ENCODE data around the gene VSTM2B. TPM values are rescaled to one million over a fixed set of nuclear protein-coding genes. Genes with fewer than 3 reads are reported as not detected.

VSTM2B gene
- total RNA-seq, 4 donors from 2014 or later = not detected

DNA sequence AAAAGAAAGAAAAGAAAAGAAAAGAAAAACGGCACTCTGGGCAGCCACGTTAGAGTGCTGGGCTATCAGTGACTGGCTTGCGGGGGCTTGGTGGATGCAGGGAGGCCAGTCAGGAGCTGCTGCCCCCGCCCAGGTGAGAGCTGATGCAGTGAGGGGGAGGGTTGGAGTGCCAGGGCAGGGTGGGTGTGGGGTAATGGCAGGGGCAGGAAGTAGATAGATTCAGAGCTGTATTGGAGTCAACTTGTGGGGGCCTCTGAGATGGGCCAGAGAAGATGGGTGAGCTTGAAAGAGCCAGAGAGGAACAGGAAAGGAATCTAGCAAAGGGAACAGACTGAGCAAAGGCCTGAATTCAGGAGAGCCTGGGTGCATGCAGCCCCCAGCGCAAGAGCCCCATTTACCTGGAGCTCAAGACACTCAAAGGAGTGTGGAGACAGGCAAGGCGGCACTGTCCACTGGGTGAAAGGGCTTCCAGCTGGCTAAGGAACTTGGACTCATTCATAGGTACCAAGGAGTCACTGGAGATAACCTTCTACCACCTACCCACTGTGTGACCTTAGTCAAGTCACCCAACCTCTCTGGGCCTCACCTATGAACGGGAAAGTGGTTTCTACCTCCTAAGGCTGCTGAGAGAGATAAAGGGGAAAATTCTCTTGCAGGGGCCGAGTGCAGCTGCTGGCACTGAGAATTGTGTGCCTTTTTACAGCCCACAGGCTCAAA, 20.2 kb downstream of the VSTM2B start:
- Histone ChIP-seq H3K27me3 (no peaks in the 10 kb centered on the region), H3K36me3 (no peaks in the 10 kb centered on the region), H3K4me3 (no peak overlapping the region), H3K27ac (no peak overlapping the region), H3K9me3 (no peaks in the 10 kb centered on the region), H3K4me1 (no peaks in the 10 kb centered on the region)
- intact Hi-C loops (cut with DNase I; ENCODE audit: low total_unique reads) = no loop called here
- peak in 1 of 2 donors; percentile 0 for DNase-seq
- TF ChIP-seq POLR2A (IDR thresholded peaks at IDR 0.05) = no peak
- TF ChIP-seq, protein P1, sequence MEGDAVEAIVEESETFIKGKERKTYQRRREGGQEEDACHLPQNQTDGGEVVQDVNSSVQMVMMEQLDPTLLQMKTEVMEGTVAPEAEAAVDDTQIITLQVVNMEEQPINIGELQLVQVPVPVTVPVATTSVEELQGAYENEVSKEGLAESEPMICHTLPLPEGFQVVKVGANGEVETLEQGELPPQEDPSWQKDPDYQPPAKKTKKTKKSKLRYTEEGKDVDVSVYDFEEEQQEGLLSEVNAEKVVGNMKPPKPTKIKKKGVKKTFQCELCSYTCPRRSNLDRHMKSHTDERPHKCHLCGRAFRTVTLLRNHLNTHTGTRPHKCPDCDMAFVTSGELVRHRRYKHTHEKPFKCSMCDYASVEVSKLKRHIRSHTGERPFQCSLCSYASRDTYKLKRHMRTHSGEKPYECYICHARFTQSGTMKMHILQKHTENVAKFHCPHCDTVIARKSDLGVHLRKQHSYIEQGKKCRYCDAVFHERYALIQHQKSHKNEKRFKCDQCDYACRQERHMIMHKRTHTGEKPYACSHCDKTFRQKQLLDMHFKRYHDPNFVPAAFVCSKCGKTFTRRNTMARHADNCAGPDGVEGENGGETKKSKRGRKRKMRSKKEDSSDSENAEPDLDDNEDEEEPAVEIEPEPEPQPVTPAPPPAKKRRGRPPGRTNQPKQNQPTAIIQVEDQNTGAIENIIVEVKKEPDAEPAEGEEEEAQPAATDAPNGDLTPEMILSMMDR (IDR thresholded peaks at IDR 0.05) = no peak

DNA sequence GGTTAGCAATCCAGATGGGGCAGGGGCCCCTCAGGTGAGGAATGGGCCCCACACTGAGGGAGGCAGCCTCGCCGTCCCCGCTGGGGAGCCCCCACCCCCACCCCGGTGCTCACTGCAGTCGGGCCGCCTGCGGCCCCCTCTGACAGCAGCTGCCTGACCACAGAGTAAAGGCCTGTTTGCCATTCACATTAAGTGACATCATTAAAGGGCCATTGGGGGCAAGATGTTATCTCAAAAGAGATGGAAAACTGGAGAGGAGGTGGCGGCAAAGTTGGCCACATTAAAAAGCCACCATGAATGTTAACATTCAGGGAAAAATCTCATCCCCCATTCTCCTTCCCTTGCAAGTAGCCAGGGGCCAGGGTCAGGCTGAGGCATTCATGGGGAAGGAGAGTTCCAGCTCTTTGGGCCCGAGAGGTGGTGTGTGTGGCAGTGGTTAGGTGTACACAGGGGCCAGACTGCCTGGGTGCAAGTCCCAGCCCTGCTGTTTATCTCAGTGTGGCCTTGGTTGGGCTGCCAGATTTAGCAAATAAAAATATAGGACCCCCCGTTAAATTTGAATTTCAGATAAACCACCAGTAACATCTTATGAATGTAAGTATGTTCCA, 20.9 kb downstream of the VSTM2B start:
- H3K27me3 ChIP-seq = no peaks in the 10 kb centered on the region
- H3K4me3 ChIP-seq = no peak overlapping the region
- no peak for TF ChIP-seq POLR2A (IDR thresholded peaks at IDR 0.05)
- TF ChIP-seq, protein P1 (IDR thresholded peaks at IDR 0.05) = no peak
- H3K9me3 ChIP-seq = no peaks in the 10 kb centered on the region
- intact Hi-C loops (cut with DNase I; ENCODE audit: low total_unique reads) = no loop called here
- H3K36me3 ChIP-seq = no peaks in the 10 kb centered on the region
- no peaks in the 10 kb centered on the region for H3K4me1 ChIP-seq
- peak in 1 of 2 donors; percentile 1 for DNase-seq
- H3K27ac ChIP-seq = no peak overlapping the region

DNA sequence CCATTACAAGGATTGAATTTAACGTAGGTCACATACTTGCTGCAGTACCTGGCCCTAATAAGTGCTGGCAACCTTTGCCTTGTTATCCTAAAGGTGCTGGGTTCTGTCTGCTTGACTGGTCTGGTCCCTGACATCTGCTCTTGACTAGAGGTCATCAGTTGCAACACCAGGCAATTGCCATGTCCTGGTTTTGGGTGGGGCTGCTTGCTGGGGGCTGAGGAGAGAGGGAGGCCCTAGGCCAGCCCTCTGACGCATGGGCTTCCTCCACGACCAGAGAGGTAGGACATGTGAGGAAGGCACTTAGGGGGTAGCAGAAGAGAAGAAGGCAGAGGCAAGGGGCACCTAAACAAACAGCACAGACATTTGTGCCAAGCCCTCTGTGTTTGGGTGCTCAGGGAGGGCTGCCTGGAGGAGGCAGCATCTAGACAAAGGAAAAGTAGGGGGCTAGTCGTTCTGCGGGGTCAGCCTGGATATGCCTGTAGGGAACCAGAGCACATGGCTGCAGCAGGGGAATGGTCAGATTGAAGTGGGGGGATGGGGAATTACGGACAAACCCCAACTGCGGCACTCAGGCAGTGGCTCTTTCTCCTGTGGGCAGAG, 21.7 kb downstream of the VSTM2B start:
- H3K27me3 ChIP-seq = no peaks in the 10 kb centered on the region
- no peak overlapping the region for H3K4me3 ChIP-seq
- intact Hi-C loops (cut with DNase I; ENCODE audit: low total_unique reads) = no loop called here
- no peak for DNase-seq
- TF ChIP-seq, protein P1 (IDR thresholded peaks at IDR 0.05) = no peak
- no peak for TF ChIP-seq POLR2A (IDR thresholded peaks at IDR 0.05)
- H3K27ac ChIP-seq = no peak overlapping the region
- H3K4me1 ChIP-seq = no peaks in the 10 kb centered on the region
- H3K9me3 ChIP-seq = no peaks in the 10 kb centered on the region
- H3K36me3 ChIP-seq = no peaks in the 10 kb centered on the region

DNA sequence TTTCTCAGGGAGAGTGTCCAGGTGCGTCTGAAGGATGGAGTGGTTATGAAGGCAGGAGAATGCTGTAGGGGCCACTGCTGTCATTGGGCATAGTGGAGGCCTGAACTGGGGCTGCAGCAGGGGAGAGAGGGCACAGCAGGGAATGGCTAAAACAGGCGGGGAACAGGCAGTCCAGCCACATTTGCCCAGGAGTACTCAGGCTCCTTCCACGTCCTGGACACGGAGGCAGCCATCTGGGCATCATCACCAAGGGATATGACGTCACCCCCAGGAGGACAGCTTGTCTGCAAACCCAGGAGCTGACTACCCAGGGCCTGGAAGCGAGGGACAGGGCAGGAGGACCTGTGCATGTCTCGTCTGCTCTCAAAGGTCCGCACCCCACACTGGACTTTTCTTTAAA, 22.2 kb downstream of the VSTM2B start:
- Histone ChIP-seq H3K27me3 (no peaks in the 10 kb centered on the region), H3K36me3 (no peaks in the 10 kb centered on the region), H3K9me3 (no peaks in the 10 kb centered on the region), H3K27ac (no peak overlapping the region), H3K4me1 (no peaks in the 10 kb centered on the region), H3K4me3 (no peak overlapping the region)
- intact Hi-C loops (cut with DNase I; ENCODE audit: low total_unique reads) = no loop called here
- TF ChIP-seq POLR2A (IDR thresholded peaks at IDR 0.05) = no peak
- TF ChIP-seq, protein P1 (IDR thresholded peaks at IDR 0.05) = no peak
- DNase-seq = no peak

DNA sequence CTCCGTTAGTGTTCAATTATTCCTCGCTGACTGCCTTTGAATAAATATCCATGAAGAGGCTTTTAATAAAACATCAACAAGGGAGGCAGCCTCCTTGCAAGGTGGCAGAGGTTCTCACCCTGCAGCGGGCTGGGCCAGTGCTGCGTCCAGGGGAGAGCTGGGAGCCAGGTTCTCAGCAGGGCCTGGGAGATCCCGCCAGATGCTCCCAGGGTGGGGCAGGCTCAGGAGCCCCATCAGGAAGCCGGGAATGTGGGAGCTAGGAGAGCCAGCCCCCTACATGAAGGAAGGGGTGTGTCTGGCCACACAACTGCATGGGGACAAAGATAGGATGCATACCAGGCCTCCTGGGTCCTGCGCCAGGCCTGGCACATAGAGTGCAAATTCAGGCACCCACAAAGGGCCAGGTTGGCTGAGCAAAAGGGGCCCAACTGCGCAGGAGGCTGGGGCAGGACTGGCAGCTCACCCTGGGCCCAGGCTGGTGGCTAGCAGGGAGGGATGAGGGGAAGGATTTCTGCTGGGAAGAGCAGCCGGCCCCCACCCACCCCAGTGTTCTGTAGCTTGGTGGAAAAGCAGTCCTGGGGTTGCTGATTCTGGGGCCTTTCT, 22.8 kb downstream of the VSTM2B start:
- DNase-seq = no peak
- no peaks in the 10 kb centered on the region for H3K27me3 ChIP-seq
- no peak overlapping the region for H3K4me3 ChIP-seq
- TF ChIP-seq, protein P1 (IDR thresholded peaks at IDR 0.05) = no peak
- TF ChIP-seq POLR2A (IDR thresholded peaks at IDR 0.05) = no peak
- H3K27ac ChIP-seq = no peak overlapping the region
- no peaks in the 10 kb centered on the region for H3K4me1 ChIP-seq
- H3K36me3 ChIP-seq = no peaks in the 10 kb centered on the region
- H3K9me3 ChIP-seq = no peaks in the 10 kb centered on the region
- intact Hi-C loops (cut with DNase I; ENCODE audit: low total_unique reads) = no loop called here

Measured in uterus (tissue), 4 donors.